ENCODE data around the gene RNF212. TPM values are rescaled to one million over a fixed set of nuclear protein-coding genes. Genes with fewer than 3 reads are reported as not detected.

Gene RNF212
- total RNA-seq, 4 donors from 2014 or later, result 4.5 to 6.6 (median 5.4) TPM; not detected in 1

DNA sequence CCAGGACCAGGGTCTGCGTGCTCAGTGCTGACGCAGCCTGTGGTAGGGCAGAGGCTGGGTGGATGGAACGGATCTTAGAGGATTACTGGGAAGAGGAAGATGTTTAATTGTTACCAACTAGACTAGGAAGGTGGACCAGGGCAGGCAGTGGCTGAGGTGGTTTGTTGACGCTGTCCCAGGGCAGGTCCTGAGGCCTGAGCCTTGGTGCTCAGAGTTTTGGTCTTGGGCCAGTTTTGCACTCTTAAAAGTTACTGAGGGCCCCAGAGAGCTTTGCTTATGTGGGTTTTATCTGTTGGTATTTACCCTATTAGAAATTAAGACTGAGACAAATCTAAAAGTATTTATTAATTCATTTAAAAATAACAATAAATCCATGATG, 20.4 kb downstream of the RNF212 start:
- no peak for DNase-seq
- TF ChIP-seq POLR2A (IDR thresholded peaks at IDR 0.05) (no peak), CTCF (IDR thresholded peaks at IDR 0.05) (no peak)
- no peaks in the 10 kb centered on the region for H3K27me3 ChIP-seq
- H3K4me3 ChIP-seq, result no peak overlapping the region
- no peak overlapping the region for H3K27ac ChIP-seq
- H3K9me3 ChIP-seq, result peaks cover 0 to 11% (median 0%) of the 10 kb centered on the region in 4 donors
- H3K36me3 ChIP-seq, result no peaks in the 10 kb centered on the region
- H3K4me1 ChIP-seq, result peaks cover 0 to 4% (median 0%) of the 10 kb centered on the region in 4 donors

DNA sequence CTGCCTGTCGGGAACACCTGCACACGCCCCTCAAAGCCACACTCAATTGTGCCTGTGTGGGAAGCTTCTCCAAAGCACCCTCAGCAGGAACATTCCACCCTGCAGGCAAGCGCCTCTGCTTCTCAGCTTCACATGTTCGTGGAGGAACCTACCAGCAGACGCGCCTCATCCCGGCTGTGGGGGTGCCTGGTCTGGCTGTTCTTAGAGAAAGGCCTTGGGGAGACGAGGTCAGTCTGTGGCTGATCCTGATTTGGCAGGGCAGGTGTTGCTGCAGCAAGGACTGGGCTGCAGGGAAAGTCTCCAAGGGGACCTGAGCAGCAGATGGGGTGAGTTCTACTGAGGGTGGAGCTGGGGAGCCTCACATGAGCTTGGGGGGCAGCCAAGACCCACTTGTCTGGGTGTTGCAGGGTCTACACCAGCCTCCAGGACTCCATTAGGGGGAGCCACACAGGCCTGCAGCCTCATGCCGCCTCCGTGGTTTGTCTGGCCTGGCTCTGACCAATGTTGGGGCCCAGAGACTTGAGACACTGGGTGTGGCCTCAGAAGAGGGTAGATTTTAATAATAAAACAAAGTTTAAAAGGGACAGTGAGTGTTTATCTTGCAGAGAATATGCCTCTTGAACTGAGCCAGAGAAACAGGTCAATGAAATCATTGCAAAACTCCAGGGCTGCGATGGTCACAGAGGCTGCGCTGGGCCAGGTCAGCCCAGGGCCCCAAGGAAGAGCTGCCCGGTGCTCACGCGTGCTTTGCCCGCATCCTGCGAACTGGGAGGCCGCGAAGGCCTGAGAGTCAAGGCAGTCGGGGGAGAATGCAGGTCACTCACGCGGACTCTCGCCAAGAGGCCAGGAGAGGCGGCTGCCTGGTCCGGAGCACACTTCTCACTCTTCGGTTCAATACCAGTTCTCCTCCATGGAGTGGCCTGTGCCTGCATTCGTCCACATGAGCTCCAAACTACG, 21.1 kb downstream of the RNF212 start:
- no peak overlapping the region for H3K27ac ChIP-seq
- peak in 1 of 3 donors; percentile 40 for DNase-seq
- peaks cover 0 to 11% (median 0%) of the 10 kb centered on the region in 4 donors for H3K9me3 ChIP-seq
- no peaks in the 10 kb centered on the region for H3K36me3 ChIP-seq
- no peak for TF ChIP-seq POLR2A (IDR thresholded peaks at IDR 0.05)
- TF ChIP-seq CTCF (IDR thresholded peaks at IDR 0.05), result no peak
- no peaks in the 10 kb centered on the region for H3K27me3 ChIP-seq
- H3K4me1 ChIP-seq, result peaks cover 0 to 4% (median 0%) of the 10 kb centered on the region in 4 donors
- H3K4me3 ChIP-seq, result no peak overlapping the region

DNA sequence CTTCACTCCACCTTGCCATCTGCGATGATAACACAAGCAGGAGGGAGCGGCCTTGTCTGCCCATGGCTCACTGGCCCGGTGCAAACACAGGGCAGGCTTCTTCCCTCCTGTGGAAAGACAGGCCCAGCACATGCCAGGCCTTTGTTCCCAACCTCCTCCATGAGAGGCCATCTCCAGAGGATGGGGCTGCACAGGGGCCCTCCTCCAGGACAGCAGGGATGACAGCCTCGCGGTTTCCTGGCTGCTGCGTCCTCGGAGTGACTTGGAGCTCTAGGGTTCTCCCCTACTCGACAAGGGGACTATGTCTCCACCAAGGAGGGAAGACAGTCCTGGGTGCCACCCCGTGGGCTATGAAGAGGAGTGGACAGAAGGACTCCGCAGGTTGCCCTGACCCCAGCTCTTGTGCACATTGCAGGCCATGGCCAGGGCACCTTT, 21.8 kb downstream of the RNF212 start:
- H3K27me3 ChIP-seq, result no peaks in the 10 kb centered on the region
- H3K27ac ChIP-seq, result no peak overlapping the region
- peak in 1 of 3 donors; percentile 32 for DNase-seq
- no peaks in the 10 kb centered on the region for H3K36me3 ChIP-seq
- no peak for TF ChIP-seq CTCF (IDR thresholded peaks at IDR 0.05)
- H3K9me3 ChIP-seq, result peaks cover 0 to 11% (median 0%) of the 10 kb centered on the region in 4 donors
- peaks cover 0 to 4% (median 0%) of the 10 kb centered on the region in 4 donors for H3K4me1 ChIP-seq
- no peak overlapping the region for H3K4me3 ChIP-seq

DNA sequence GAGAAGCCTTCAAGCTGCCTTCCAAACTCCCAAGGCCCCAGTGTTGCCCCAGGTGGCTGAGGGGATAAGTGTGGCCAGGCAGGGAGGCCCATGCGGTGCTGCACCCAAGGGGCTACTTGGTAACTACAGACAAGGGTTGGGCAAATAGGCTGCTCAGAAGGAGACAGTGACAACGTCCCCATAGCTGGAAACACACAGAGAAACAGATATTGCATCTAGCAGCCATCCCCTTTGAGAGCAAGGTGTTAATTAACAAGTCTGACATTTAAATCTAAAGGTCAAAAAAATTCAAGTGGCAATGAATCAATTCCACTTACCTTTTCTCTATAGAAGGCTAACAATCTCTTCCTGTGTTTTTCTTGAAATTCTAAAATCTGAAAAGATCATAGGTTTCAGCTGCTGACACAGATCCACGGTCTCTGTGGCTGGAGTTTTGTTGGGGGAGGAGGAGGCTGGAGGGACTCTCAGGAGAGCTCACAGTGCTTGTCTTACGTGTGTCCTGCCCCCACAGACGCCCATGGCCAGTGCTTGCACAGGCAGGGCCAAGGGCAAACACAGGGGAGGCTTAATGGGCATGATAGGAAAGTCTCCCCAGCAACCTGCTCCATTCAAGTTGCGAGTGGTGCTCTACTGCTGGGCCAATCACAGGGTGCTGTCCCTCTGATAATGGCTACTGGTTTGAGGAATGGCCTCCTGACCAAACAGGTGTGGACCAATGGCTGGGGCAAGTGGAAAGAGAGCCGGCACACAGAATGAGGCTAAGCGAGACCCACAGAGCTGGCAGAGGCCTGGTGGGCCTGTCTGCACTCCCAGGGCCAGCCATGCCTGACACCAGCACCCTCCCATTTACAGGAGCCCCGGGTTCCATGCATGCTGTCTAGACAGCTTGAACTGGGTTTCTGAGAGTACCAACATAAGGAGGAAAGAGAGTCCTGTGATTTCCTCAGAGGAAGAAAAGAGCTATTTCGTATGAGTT, 22.6 kb downstream of the RNF212 start:
- Histone ChIP-seq H3K4me3 (no peak overlapping the region), H3K9me3 (peaks cover 0 to 11% (median 0%) of the 10 kb centered on the region in 4 donors), H3K27ac (no peak overlapping the region), H3K4me1 (peaks cover 0 to 4% (median 0%) of the 10 kb centered on the region in 4 donors), H3K27me3 (no peaks in the 10 kb centered on the region), H3K36me3 (no peaks in the 10 kb centered on the region)
- no peak for TF ChIP-seq CTCF (IDR thresholded peaks at IDR 0.05)
- TF ChIP-seq POLR2A (IDR thresholded peaks at IDR 0.05), result no peak
- DNase-seq, result peak in 1 of 3 donors; percentile 26

DNA sequence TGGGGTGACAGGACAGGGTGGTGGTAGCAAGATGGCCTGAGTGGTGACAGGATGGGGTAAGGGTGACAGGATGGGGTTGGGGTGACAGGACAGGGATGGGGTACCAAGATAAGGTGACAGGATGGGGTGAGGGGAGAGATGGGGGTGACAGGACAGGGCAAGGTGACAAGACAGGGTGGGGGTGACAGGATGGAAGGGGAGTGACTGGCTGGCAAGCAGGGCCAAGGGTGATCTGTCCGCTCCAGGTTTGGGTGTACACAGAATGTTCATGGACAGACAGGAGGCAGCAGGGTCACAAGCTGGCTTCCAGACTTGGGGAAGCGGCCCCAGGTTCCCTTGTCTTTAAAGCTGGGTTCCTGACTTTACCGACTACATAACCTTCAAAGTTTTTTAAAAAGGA, 23.3 kb downstream of the RNF212 start:
- TF ChIP-seq CTCF (IDR thresholded peaks at IDR 0.05) (no peak), POLR2A (IDR thresholded peaks at IDR 0.05) (no peak)
- peak in 1 of 3 donors; percentile 14 for DNase-seq

More for the DNA sequence above, 23.3 kb downstream of the RNF212 start:
- no peaks in the 10 kb centered on the region for H3K27me3 ChIP-seq
- H3K27ac ChIP-seq, result no peak overlapping the region
- H3K4me3 ChIP-seq, result no peak overlapping the region
- peaks cover 0 to 4% (median 0%) of the 10 kb centered on the region in 4 donors for H3K4me1 ChIP-seq
- H3K36me3 ChIP-seq, result no peaks in the 10 kb centered on the region
- peaks cover 0 to 11% (median 0%) of the 10 kb centered on the region in 4 donors for H3K9me3 ChIP-seq
